ENCODE results near the gene CALN1.
"Not testable (repeated sequence)": the region's sequence is repeated elsewhere in the genome, so short reads cannot be mapped to it uniquely, and the experiment has no call there.

CALN1 gene

DNA sequence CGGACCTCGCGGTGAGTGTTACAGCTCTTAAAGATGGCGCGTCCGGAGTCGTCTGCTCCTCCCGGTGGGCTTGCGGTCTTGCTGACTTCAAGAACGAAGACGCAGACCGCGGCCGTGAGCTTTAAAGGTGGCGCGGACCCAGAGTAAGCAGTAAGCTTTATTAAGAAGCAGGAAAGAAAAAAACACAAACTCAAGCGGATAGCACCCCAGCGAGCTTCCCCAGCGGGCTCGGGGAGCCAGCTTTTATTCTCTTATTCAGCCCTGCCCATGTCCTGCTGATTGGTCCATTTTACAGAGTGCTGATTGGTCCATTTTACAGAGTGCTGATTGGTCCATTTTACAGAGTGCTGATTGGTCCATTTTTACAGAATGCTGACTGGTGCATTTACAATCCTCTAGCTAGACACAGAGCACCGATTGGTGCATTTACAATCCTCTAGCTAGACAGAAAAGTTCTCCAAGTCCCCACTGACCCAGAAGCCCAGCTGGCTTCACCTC, at the start of gene CALN1:
Gene CALN1 (minus strand): TSS at position 218 of the 498 bp plus-strand sequence.
- not testable (repeated sequence) for DNase-seq

GRCh38 chr7:72453471-72453870, 41.3 kb upstream of the CALN1 start:
- no peak for DNase-seq

DNA sequence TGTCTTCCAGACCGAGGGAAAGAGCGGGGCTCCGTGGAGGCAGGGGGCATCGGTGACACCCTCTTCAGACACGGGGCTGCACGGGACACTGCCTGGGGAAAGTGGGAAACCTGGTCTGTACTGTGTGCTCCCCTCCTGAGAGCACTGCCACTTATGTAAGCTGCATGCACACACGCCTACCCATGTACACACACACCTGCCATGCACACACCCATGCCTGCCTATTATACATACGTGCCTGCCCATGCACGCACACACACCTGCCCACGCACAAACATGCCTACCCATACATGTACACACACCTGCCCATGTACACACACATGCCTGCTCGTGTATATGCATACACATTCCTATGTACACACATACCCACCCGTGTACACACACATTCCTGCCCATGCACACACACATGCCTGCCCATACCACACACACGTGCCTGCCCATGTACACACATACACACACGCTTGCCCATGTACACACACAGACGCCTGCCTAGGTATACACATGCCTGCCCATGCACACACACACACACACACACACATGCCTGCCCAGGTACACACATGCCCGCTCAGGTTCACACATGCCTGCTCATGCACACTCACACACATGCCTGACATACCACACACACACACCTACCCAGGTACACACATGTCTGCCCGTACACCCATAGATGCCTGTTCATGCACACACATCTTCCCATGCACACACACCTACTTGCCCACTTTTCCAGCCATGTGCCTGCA, 35.5 kb upstream of the CALN1 start:
- no peak for DNase-seq

DNA sequence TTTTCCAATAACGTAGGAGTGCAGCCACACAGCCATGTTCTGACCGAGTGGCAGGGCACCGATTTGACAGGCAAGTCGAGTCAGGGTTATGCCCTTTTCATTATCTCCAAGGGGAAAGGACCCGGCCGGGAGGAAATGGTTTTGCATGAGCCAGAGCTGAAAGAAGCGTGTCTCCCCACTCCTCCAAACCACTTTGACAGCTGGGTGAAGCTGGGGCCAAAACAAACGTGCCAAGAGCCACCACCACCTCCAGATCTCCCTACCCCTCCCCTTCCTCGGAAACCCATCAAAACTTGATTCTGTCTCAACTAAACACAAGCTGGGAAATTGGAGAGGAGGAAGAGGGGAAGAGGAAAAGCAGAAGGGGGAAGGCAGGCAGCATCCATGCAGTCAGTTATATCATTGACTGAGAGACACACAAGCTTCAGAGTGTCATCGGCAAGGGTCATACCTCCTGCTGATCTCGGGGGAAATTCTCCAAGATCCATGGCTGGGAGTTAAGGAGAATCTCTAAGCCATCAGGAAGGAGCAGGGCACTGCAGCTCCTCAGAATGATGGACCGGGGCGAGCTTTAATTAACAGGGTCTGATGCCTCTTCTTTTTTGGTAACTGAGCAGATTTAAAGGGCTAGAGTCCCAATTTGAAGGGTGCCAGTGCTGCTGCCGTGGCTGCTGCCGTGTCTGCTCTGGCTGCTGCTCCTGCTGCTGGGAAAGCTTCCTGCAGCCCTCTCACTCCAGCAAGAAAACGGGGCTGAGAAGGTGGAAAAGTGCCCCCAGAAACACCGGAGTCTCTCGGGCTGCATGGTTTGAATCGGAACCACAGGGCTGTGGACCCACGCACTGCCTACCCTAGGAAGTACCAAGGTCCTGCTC, 34.7 kb upstream of the CALN1 start:
- no peak for DNase-seq

DNA sequence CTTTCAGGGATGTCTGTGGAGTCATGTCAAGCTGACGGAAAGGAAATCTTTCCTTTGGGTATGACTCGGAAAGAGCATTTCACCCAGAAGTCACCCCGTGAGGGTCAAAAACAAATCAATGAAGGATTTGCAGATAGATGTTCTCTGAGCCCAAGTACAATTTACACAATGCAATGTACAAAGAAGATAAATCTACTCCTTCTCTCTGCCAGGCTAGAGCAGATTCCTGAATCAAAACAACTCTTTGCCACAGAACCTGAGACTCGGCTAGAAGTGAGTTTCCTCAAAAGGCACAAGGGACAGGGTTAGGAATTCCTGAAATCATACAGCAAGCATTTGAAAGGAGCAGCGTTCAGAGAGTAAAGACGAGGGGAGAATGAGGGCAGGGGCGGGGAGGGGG, 34.0 kb upstream of the CALN1 start:
- no peak for DNase-seq

- no peak for DNase-seq
Measured at GRCh38 chr7:72445580-72445979, 33.4 kb upstream of the CALN1 start.

DNA sequence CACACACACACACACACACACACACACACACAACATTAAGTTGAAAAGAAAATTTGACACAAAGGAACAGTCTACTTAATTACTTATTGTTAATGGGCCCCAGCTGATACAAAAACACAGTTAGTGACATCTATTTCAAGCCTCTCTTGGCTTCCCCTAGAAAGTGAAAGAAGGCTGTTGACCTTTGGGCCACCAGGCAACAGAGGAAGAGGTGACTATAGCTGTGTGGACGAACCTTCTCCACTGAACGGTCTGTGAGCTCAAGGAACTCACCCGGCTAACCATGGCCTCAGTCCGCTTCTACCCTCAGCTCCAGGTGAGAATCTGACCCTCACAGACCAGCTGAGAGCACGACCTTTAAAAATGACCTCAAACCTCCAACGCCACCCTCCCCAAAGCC, 32.9 kb upstream of the CALN1 start:
- no peak for DNase-seq

- no peak for DNase-seq
Measured at GRCh38 chr7:72444026-72444776, 32.1 kb upstream of the CALN1 start.

DNA sequence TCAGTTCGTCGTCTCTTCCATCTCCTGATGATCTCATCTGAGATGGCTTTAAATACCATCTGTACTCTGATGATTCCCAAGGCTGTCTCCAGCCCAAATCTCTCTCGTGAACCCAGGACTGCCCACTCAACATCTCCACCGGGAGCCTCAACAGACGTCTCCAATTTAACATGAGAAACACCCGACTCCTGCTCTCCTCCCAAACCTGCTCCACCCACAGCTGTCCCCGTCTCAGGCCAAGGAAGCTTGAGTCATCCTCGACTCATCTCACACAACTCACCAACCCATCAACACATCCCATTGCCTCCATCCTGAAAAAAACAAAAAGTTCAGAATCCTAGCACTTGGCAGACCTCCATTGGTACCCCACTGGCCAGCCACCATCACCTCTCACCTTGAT, 29.7 kb upstream of the CALN1 start:
- no peak for DNase-seq

DNA sequence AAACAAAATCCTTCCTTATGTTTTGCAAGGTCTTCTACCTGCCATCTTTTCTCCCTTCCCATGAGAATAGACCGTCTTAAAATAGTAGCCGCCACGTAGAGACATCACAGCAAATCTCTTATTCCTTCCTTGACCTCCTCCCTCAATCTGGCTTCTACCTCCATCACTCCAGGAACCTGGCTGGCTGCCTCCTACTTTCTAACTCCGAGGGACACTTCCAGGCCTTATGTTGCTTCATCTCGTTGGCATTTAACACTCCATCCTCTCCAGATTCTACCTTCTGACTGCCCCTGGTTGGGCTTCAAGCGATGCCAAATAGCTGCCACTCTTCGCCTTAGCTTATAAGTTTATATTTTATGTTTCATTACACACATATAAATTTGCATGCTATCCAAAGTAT, 26.4 kb upstream of the CALN1 start:
- no peak for DNase-seq

GRCh38 chr7:72437610-72438009, 25.5 kb upstream of the CALN1 start:
- DNase-seq = no peak

DNA sequence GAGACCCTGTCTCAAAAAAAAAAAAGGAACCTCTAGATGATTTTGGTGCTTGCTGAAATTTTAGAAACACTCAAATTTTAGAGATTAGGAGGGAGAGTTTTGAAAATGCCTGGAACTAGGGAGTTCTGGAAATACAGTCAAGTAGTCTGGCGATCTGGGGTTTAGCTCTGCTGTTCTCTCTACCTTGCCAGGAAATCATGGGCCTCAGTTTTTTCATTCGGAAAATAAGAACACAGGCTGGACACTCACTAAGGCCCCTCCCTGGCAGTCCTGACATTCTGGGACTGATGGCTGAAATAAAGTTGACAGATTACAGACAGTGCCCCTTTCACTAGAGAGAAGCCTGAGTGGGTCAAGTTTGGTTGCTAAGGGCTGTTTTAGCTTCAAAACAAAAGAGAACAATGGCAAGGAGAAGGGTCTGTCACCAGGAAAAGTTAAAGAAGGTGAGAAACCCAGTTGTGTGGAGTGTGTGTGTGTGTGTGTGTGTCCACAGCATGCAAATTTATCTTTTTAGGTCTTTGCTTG, 25.0 kb upstream of the CALN1 start:
- DNase-seq = no peak

GRCh38 chr7:72435925-72436480, 23.9 kb upstream of the CALN1 start:
- DNase-seq = no peak

DNA sequence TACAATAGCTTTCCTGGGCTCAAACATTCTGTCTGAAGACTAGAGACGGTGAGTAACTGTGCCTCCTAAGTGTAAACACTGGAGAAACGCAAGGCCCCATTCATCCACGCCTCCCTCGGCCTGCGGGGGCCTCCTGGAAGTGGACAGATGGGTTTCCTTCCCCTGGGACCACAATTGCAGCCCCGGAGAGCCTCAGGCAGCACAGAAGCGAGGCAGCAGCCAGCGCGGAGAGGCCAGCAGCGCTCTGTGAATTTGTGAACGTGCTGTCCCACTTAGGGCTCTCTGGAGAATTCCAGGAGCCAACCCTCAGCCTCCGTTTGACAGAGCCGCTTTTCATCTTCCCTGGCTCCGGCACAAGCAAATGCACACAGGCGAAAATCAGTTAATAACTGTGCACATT, 23.2 kb upstream of the CALN1 start:
- no peak for DNase-seq

DNA sequence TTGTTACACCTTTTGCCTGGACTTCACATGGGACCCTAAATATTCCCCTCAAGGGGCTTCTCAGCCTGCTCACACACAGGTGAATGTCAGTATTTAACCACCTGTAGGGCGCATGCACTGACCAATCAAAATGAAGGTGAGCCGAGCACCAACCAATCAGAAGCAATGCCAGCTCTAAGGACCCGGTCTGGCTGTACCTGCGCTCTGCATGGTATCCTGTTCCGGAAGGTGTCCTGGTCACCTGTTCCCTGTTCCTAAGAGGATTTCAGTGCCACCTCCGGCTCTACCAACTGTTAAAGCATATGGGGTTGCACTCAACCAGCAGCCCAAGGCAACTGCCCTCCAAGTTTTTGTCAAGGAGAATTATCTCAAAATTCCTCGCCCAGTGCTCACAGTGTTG, 18.4 kb upstream of the CALN1 start:
- no peak for DNase-seq

- DNase-seq = no peak
Measured at GRCh38 chr7:72429316-72429715, 17.2 kb upstream of the CALN1 start.

GRCh38 chr7:72416846-72417245, 4.7 kb upstream of the CALN1 start:
- no peak for DNase-seq

- DNase-seq = no peak
Measured at GRCh38 chr7:72415586-72415985, 3.4 kb upstream of the CALN1 start.

DNA sequence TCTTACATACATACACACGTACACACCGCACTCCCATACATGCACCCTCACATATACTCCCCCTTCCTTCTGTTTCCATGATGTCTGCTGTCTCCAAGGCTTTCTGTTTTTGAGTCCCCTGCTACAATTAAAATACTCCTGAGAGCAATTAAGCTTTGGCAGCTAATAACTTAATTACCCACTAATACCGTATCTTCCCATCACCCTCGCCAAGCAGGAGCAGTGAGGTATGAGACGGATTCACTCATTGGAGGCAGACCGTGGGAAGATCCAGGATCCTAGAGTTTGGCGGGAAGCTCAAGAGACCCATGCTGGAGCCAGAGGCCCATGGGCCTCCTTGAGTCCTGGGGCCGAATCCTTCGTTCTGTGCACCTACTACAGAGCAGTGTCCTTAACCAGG, 1.7 kb upstream of the CALN1 start:
- no peak for DNase-seq

DNA sequence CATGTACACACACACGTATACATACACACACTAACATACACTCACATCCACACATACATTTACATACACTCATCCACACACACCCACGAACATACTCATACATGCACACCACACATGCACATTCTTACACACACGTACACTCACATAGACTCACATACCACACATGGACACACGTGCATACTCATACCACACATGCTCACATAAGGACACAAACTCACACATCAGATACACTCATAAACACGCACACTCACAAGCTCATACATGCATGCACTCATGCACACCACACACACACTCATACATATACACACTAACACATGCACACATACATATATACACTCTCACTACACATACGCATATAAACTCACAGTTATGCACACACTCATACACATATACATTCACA, 1.2 kb upstream of the CALN1 start:
- DNase-seq = no peak

DNA sequence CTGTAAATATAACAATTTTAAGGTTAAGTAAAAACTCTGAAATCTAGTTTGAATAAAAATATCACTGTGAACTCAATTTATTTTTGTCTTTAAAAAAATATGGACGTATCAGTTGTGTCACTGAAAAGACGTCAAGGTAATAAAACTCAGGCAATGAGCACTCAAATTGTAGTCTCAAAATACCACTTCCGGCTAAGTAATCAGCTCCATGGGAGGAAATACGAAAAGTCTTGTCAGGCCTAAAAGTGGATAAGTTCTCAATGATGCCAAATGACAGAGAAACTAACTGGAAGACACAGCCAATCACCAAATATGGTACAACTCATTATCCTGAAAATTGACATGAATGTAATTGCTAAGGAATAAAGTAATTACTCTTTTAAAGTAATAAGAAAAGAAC, 719 bp downstream of the CALN1 start:
- DNase-seq = no peak

DNA sequence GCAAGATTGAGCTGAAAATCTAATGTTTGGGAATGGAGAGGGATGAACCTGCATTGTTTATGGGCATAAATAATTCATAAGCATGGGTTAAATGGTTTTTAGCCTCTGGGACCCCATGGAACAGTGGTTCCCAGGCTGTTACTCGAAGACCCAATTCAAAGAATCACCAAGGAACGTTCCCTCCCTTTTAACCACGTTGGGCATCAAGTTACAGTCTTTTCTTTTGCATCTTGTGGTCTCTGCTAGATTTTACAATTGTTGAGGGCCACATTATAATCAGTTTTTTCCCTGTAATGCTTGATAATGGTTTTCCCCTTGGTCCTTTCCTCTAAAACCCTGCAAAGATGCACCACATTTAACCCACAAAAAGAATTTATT, 2.5 kb downstream of the CALN1 start:
- DNase-seq = no peak

Data from activated effector memory CD4-positive, alpha-beta T cell treated with anti-CD3 and anti-CD28 coated beads, Interleukin-2, amount 50 U/mL, for 16 hours (primary cell).